C4-2B (cell line): ENCODE results near the gene ALG8.
"Not testable (repeated sequence)": the region's sequence is repeated elsewhere in the genome, so short reads cannot be mapped to it uniquely, and the experiment has no call there.

Experiments used
- H3K27ac ChIP-seq: fragments of 450-650 bp; 2 replicates; pipeline ENCODE4 v1.5.1; 2017
- ZFX ChIP-seq: fragments of 450-650 bp; IDR thresholded peaks from 2 replicates; pipeline ENCODE4 v1.6.1; 2017
- TF ChIP-seq, protein P1 (sequence below): fragments of 450-650 bp; conservative IDR thresholded peaks from 2 replicates; pipeline ENCODE4 v1.5.1; 2017; ENCODE audit warnings: mild to moderate bottlenecking

Gene ALG8

DNA sequence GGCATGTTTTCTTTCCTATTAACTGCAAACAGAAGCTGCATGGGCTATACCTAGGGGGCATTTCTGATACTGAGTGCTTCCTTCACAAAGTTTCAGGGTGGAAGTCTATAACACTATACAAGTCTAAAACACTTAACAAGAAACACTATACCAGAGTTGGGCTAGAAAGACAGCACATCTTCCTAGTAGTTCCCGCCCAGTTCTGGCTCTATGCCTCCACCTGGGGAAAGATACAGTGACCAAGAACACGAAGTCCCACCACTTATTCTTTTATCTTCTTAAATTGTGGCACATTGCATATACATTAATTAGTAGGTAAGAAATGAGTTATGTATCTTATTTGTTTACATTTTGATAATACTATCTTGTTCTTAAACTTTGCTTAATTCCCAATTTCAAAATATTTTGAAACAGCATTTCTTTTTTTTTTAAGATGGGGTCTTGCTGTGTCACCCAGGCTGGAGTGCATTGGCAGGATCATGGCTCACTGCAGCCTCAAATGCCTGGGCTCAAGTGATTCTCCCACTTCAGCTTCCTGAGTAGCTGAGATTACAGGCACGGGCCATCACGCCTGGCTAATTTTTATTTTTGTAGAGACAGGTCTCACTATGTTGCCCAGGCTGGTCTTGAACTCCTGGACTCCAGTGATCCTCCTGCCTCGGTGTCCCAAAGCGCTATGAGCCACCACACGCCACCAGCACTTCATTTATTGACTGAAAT lies 41.6 kb downstream of the ALG8 start:
- TF ChIP-seq ZFX = no peak
- TF ChIP-seq, protein P1, sequence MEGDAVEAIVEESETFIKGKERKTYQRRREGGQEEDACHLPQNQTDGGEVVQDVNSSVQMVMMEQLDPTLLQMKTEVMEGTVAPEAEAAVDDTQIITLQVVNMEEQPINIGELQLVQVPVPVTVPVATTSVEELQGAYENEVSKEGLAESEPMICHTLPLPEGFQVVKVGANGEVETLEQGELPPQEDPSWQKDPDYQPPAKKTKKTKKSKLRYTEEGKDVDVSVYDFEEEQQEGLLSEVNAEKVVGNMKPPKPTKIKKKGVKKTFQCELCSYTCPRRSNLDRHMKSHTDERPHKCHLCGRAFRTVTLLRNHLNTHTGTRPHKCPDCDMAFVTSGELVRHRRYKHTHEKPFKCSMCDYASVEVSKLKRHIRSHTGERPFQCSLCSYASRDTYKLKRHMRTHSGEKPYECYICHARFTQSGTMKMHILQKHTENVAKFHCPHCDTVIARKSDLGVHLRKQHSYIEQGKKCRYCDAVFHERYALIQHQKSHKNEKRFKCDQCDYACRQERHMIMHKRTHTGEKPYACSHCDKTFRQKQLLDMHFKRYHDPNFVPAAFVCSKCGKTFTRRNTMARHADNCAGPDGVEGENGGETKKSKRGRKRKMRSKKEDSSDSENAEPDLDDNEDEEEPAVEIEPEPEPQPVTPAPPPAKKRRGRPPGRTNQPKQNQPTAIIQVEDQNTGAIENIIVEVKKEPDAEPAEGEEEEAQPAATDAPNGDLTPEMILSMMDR = no peak
- H3K27ac ChIP-seq = peak overlapping the region; percentile 79

DNA sequence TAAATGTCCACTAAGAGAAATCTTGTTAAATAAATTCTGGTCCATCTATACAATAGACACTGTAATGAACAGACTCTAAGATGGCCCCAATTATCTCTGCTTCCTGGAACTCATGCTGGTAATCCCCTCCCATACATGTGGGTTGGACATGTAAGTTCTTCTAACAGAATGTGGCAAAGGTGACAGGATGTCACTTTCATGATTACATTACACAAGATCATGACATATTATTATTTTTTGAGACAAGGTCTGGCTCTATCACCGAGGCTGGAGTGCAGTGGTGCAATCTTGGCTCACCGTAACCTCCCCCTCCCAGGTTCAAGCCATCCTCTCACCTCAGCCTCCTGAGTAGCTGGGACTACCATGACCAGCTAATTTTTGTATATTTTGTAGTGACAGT lies 45.2 kb downstream of the ALG8 start:
- no peak overlapping the region for H3K27ac ChIP-seq
- TF ChIP-seq, protein P1 = no peak
- TF ChIP-seq ZFX = no peak

DNA sequence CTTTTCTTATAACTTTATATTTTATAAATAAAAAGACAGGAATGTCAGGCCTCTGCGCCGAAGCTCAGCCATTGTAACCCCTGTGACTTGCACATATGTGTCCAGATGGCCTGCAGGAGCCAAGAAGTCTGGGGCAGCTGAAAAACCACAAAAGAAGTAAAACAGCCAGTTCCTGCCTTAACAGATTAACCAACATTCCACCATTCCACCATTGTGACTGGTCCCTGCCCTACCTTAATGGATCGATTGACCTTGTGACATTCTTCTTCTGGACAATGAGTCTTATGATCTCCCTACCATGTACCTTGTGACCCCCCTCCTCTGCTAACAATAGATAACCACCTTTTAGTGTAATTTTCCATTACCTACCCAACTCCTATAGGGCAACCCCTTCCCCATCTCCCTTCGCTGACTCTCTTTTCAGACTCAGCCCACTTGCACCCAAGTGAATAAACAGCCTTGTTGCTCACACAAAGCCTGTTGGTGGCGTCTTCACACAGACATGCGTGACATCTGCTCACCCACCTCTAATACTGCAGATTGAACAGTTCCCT lies 52.8 kb downstream of the ALG8 start:
- H3K27ac ChIP-seq = not testable (repeated sequence)

DNA sequence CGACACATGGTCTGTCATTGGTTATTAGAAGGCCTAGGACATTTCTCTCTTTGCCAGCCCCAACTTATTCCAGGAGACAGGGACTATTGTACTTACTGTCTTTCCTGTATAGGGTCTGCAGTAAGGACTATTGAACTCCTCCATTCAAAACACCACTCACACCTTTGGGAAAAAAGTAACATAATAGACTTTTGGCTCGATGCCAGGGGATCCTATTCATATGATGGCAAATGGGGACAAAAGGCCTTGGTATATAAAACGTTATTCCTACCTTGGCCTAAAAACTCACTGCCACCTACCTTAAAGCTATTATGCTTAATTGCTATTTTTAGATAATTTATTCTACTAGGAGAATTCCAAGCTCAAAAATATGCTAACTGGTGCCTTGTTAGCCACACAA lies 53.5 kb downstream of the ALG8 start:
- H3K27ac ChIP-seq = no peak overlapping the region
- TF ChIP-seq, protein P1 = no peak
- TF ChIP-seq ZFX = no peak

DNA sequence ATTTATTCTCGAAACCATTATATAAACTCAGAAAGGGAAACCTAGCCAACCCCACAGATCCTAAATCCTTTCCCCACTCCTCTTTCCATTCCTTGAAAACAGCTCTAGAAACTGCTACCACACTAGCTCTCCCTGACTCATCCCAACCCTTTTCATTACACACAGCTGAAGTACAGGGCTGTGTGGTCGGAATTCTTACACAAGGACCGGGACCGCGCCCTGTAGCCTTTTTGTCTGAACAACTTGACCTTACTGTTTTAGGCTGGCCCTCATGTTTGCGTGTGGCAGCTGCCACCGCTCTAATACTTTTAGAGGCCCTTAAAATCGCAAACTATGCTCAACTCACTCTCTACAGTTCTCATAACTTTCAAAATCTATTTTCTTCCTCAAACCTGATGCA lies 54.9 kb downstream of the ALG8 start:
- not testable (repeated sequence) for H3K27ac ChIP-seq

DNA sequence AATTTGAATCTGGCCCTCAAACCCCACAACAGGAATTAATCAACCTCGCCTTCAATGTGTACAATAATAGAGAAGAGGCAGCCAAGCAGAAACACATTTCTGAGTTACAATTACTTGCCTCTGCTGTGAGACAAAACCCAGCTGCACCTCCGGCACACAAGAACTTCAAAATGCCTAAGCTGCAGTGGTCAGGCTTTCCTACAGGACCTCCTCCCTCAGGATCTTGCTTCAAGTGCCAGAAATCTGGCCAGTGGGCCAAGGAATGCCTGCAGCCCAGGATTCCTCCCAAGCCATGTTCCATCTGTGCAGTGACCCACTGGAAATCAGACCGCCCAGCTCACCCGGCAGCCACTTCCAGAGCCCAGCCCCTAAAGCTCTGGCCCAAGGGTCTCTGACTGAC lies 56.4 kb downstream of the ALG8 start:
- no peak overlapping the region for H3K27ac ChIP-seq
- TF ChIP-seq, protein P1 = no peak
- no peak for TF ChIP-seq ZFX

DNA sequence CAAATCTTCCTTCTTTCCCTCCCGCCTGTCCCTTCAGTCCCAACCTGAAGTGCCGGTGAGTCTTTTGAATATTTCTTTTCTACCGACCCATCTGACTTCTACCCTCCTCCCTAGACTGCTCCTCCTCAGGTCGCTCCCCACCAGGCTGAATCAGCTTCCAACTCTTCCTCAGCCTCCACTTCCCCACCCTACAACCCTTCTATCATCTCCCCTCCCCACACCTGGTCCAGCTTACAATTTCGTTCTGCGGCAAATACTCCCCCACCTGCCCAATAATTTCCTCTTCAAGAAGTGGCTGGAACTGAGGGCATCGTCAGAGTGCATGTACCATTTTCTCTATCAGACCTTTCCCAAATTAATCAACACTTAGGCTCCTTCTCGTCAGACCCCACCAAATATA lies 57.3 kb downstream of the ALG8 start:
- H3K27ac ChIP-seq = no peak overlapping the region
- no peak for TF ChIP-seq ZFX
- TF ChIP-seq, protein P1 = no peak

DNA sequence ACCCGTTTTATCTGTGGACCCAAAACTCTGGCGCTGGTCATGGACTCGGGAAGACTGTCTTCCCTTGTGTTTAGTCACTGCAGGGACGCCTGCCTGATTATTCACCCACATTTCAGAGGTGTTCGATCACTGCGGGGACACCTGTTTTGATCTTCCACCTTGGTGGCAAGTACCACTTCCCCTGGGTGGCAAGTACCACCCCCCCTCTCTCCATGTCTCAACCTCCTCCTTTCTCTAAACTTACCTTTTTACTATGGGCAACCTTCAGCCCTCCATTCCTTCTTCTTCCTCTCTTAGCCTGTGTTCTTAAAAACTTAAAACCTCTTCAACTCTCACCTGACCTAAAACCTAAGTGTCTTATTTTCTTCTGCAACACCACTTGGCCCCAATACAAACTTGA lies 57.8 kb downstream of the ALG8 start:
- TF ChIP-seq, protein P1 = no peak
- TF ChIP-seq ZFX = no peak

More for the DNA sequence above, 57.8 kb downstream of the ALG8 start:
- no peak overlapping the region for H3K27ac ChIP-seq
